GM18951 (cell line): ENCODE results near the gene KCNQ1OT1.

Source experiments
- POLR2A ChIP-seq: IDR thresholded peaks from 4 replicates; pipeline ENCODE4 v1.6.1; 2011; ENCODE audit warnings: mild to moderate bottlenecking; ENCODE audit not compliant: insufficient read length, insufficient read depth; ENCODE audit errors: extremely low read depth
- in situ Hi-C: fragments of 300-500 bp; cut with MboI; formaldehyde crosslinking; loops from one replicate; pipeline ENCODE4 v1.12.0; 2022; ENCODE audit warnings: low sequenced_read_pairs, mixed read lengths, inconsistent platforms; ENCODE audit not compliant: unreplicated experiment

Gene KCNQ1OT1

DNA sequence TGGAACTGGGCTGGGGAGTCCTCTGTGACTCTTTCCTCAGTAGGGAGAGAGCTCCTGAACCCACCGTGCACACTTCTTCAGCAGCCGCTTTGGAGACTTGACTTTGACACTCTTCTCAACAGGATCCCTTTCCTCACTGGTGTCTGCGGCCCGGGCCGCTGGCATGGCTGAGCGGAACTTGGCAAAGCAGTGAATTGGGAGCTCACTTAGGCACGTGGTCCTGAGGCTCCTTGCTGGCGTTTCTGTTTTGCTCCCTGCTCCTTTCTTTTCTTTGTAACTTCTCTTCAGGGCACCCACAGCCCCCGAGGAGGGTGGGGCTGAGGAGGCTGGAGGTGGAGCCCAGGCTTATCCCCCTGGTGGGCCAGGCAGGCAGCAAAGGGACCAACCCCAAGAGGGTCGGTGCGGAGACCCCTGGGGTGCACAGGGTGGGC, 8.4 kb upstream of the KCNQ1OT1 start:
- no peak for TF ChIP-seq POLR2A
- in situ Hi-C loops, result no loop called here

DNA sequence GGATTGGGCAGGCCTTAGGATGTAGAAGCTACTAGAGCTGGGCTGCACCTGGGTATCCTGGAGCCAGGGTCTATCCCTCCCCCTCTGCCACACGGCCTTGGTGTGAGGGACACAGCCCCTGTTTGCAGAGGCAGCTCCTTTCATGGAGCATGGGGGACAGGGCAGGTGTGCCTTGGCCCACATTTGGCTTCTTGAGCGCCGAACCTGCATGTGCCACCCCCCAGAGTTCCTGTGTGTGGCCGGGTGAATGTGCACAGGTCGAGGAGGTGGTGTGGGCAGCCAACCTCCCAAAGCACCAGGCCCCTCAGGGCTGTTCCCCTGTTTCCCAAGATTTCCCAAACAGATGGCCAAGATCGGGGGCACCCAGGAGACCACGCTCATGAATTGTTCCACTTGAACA, 7.9 kb upstream of the KCNQ1OT1 start:
- TF ChIP-seq POLR2A, result no peak
- in situ Hi-C loops, result no loop called here

DNA sequence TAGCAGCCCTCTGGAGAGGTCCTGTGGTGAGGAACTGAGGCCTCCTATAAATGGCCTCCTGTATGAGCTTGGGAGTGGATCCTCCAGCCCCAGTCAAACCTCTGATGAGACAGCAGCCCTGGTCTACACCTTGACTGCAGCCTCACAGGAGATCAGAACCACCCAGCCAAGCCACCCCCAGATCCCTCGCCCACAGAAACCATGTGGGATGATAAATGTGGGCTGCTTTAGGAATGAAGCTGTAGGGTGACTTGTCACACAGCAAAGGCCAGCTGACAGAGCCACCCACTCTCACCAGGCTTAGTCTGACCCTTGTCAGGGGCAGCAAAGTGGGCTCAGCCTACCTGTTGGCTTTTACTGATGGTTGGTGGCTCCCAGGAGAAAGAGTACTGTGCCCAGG, 6.5 kb upstream of the KCNQ1OT1 start:
- TF ChIP-seq POLR2A, result no peak
- in situ Hi-C loops, result no loop called here

DNA sequence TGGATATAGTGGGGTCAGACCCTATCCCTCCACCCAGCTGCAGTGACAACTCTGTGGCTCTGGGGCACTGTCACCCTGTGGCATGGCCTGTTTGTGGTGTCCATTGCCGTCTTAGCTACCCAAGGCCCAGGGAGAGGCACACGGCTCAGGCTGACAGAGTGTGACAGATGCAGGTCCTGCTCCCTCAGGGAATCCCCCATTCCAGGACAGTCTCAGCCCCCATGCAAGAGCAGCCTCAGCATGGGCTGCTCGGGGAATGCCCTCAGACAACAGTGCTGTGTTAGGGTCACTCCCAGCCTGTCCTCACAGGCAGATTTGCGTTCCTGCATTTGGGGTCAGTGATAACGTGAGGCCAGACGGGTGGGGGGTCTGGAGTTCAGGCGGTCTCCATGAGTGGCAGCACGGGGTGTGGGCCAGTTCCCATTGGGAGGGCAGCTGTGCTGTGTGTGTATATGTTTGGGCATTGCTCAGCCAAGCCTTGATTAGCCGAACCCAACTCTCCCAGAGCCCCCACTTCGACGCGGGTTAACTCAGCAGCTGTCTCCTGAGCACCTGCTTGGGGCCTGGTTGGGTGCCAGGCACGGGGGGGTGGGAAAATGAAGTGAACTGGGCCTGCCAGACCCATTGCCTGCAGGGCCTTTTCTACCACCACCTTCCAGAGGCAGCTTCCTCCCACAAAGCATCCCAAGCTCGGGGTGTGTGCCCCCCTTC, 5.3 kb upstream of the KCNQ1OT1 start:
- in situ Hi-C loops, result no loop called here
- TF ChIP-seq POLR2A, result no peak

DNA sequence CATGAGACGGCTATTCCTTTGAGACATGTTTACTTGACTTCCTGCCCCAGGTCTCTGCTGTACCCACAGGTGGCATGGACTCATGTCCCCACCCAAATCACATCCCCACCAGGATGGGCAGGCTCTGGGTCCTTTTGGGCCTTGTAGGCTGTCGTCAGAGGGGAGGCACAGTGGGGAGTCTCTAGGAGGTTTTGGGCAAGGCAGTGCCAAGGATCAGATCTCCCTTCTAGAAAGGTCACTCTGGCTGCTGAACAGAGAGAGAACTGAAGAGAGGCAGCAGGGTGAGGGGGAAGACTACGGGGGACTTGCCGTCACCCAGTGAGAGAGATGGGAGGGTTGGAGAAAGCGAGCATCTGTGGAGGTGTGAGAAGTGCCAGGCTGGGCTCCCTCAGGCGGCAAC, 4.6 kb upstream of the KCNQ1OT1 start:
- in situ Hi-C loops, result no loop called here
- no peak for TF ChIP-seq POLR2A

DNA sequence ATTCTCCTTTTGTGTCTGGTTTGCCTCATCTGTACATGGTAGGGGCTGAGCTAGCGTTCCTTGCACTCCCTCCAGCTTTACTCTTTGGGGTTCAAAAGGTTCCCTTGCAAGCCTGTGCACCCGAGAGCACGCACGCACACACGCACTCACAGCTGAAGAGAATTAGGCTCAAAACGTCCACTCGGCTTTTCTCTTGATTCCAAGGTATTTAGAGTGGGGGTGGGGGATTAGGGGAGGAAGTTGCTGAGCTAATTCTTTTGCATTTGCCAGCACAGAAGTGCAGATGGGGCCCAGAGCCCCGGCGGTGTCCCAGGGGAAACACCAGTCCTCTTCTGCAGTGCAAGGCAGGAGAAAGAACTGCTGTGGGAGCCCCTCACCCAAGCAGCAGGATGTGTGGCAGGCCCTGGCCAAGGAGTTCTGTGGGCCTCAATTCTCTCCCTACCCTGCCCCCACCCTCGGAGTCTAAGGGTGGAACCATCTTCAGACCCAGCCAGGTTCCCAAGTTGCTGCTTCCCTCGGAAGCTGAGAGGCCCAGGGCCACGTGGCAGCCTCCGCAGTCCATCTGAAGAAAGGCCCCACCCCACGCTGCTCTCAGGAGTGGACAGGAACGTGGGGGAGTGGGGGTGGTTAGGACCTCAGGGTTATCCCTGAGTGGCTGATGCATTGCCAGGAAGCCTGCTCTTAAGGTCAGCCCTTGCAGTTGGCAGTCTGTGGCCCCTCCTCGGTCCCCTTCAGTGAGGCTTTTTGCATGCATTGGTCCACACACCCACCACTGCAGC, 3.8 kb upstream of the KCNQ1OT1 start:
- in situ Hi-C loops, result no loop called here
- no peak for TF ChIP-seq POLR2A

DNA sequence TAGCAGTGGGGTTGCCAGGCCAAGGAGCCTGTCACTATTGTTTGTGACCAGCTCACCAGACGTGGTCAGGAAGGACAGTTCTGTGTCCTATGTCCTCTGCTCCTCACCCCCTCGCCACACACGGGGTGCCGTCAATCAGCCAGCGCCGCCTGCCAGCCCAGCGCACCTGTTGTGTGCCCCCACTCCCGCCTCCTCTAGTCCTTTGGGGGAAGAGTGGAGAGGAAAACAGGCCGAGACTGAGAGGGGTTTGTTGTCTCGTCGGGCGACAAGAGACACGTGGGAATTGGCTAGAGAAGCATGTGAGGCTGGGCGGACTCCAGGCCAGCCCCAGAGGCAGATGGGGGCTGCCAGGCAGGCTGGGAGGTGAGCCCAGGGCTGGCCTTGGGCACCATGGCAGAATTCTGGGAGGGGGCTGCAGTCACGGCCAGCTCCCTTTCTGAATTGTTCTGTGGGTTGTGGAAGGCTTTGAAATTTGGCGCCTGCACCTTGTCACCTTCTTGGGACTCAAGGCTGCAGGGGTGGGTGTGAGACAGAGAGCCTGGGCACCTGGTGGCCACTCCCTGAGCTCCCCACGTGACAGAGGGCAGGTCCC, 3.1 kb upstream of the KCNQ1OT1 start:
- TF ChIP-seq POLR2A, result no peak
- in situ Hi-C loops, result no loop called here

DNA sequence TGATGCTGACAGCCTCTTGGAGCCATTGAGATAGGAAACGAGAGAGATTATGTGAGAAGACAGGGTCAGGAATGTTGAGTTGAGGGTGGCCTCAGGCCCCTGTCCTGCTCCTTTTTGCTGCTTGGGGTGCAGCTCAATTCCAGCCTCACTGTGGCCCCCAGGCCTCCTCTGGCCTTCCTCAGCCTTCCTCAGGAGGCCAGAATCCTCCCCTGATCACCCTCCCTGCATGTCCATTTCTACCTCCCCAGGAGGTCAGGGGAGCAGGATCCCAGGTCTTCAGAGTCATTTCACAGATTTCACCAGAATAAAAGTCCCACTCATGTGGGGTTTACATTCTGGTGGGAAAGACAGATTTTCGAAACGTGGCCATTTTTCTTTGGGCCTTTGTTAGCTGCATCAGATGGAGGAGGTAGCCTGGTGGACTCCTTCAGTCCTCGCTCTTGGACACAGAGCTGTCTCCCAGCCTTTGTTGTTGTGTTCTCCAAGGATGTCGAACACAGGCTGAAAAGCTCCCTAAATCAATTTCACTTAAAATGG, 2.2 kb upstream of the KCNQ1OT1 start:
- in situ Hi-C loops, result no loop called here
- no peak for TF ChIP-seq POLR2A

DNA sequence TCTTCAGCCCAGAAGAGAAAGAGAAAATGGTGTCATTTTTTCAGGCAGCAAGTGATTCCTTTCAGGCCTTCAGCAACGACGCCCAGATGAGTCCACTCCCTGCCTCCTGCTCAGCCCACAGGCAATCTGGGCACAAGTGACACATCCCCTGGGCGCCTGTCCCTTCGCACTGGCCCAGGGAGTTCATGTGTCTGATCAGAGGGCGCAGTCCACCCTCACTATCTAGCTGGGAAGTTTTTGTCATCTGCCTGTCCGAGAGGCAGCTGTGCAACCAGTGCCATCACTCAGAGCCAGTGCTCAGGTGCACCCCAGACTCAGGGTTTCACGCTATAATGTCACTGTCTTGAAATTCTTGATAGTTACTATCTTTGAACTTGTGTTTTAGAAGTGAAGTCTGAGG, 1.4 kb upstream of the KCNQ1OT1 start:
- in situ Hi-C loops, result no loop called here
- no peak for TF ChIP-seq POLR2A

DNA sequence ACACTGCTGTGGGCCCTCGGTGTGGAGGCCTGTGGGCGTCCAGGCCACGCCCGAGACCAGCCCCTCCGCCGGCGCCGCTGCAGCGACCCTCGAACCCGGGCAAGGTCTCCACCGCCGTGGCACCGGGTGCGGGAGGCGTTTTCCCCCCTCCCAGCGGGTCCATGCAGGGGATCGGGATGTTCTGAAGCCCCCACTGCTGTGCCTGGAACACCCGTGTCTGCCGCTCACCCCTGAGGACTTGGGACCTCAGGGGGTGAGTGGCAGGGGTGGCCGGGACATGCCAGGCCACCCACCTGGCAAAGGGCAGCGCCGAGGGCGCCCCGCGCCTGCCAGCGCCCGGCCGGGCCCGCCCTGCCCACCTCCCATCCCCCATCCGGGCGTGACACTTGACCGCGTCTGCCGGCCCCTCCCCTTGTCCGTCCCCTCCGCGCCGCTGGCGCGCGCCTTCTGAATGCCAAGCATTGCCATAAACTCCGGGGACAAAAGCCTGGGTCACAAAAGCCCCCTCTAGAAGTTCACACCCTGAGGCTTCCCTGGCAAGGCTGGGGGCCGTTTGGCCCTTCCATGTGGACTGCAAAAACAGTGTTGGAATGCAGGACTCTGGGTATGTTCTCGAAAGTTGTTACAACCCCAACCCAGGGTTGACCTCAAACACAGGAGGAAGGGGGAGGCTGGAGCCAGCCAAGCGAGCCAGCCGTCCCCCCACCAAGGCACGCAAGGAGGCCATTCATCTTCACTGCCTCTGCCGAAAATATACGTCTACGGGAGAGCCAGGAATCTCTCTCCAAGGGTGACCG, 819 bp upstream of the KCNQ1OT1 start:
- in situ Hi-C loops, result no loop called here
- peak; percentile 51 for TF ChIP-seq POLR2A

DNA sequence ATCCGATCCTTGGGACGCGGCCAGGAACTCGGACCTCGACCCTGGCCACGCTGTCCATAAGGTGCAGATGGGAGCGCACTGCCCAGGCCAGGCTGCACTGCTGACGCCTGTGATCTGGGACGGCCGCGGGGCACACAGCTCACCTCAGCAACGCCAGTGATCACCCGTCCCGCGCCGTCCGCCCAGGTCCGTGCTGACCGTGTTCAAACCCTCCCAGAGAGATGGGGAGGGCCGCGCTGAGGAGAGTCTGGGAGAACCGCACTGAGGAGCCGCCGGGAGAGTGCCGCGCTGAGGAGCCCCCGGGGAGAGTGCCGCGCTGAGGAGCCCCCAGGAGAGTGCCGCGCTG, 636 bp downstream of the KCNQ1OT1 start:
- no peak for TF ChIP-seq POLR2A

DNA sequence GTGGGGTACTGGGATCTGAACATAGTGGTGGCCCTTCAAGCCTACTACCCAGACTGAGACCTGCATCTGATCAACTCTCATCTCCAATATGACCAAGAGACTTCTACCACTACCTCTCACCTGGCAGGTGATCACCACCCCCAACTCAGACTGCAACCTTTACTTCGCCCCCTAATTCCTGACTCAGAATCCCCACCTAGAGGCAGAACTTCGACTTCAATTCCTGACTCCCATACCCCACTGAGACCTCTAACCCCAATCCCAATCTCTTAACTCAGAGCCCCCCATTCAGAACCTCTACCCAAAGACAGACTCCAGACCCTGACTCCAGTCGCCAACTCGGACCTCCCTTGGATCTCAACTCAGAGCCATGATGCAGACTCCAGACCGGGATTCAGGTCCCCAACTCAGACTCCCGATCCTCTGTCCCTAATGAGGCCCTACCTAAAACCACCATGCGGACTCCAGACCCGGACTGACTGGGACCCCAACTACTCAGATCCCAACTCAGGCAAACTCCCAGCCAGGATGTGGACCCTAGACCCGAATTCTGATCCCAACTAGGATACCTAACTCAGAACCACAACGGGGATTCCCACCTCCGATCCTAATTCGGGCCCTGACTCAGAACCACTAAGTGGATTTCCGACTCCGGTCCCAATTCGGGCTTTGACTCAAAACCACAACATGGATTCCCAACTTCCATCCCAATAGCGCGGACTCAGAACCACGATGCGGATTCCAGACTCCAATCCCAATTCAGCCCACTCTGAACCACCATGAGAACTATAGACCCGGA, 1.2 kb downstream of the KCNQ1OT1 start:
- TF ChIP-seq POLR2A, result no peak
- in situ Hi-C loops, result no loop called here

More for the DNA sequence above, 636 bp downstream of the KCNQ1OT1 start:
- in situ Hi-C loops, result no loop called here

DNA sequence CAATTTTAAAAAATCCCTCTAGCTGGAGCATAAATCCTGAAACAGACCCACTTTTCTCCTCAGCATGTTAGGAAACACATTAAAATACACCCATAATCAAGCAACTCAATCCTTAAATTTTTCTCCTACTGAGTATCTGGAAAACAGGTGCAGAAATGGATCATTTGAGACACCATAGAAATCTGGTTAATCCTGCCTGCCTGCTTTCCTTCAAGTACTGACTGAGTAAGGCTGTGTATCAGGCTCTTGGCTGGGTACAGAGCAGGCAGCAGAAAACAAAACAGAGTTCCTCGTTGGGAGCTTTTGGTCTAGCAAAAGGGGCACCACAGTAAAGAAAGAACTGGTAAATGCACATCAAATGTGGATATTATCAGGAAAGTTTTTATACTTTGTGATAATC, 1.9 kb downstream of the KCNQ1OT1 start:
- in situ Hi-C loops, result no loop called here
- no peak for TF ChIP-seq POLR2A

DNA sequence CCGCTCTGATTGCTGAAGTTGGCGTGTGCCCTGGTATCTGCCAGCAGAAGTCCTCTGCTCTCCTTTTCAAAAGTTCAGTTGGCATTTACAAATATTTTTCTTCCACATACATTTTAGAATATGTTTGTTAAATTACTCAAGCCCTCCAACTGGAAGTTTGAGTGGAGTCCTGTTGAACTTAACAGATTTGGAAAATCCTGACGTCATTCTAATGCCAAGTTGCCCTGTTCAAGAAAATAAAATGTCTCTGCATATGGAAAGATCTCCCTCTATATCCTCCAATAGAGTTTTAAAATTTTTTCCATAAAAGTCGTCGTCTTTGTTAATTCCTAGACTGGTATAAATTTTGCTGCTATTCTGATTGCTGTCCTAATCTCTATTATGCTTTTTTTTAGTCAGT, 3.3 kb downstream of the KCNQ1OT1 start:
- no peak for TF ChIP-seq POLR2A
- in situ Hi-C loops, result no loop called here
